ENCODE results near the gene PRSS12. TPM values are rescaled to one million over a fixed set of nuclear protein-coding genes. Genes with fewer than 3 reads are reported as not detected.

PRSS12 gene
- total RNA-seq, 1 donor from 2014 or later: 15.0 TPM

DNA sequence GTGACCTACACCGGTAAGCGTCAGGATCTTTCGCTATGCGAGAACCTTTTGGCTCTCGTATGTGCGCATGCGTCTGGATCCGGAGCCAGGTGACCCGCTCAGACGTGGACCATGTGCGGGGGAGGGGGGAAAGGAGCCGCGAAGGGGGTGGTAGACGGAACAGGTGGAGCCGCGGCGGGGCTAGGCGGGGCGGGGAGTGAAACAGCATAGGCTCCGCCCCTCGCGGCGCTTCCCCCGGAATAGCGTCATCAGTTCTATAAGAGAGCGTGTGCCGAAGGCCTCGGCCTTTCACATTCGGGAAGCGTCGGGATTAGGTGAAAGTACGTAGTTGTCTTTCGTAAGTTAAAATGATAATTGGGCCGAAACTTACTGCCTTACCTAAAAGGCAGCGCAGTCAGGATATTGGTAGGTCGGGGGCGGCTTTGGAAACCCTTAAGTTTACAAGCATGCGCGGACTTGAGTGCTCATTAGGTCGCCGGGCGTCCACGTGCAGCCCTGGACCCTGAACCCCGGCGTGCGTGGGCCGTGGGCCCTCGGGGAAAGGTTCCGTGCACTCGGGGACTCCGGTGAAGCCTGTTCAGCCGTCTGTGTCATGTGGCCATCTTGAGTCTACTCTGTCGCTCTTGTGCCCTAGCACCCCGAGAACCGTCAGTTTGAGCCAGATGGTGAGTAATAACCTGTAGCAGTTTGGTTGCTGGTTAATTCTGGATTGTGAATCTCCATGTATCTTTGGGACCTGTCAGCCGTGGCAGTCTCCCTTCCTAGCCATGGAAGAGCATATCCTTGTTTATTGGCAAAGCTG lies 74.1 kb downstream of the PRSS12 start:
- intact Hi-C loops (cut with DNase I): no loop called here
- H3K36me3 ChIP-seq: no peaks in the 10 kb centered on the region
- peak; percentile 87 to 95 for TF ChIP-seq POLR2AphosphoS5 (IDR thresholded peaks at IDR 0.05; ENCODE audit: insufficient read depth in 1 of 2, low read depth in 1 of 2)
- TF ChIP-seq, protein P1, sequence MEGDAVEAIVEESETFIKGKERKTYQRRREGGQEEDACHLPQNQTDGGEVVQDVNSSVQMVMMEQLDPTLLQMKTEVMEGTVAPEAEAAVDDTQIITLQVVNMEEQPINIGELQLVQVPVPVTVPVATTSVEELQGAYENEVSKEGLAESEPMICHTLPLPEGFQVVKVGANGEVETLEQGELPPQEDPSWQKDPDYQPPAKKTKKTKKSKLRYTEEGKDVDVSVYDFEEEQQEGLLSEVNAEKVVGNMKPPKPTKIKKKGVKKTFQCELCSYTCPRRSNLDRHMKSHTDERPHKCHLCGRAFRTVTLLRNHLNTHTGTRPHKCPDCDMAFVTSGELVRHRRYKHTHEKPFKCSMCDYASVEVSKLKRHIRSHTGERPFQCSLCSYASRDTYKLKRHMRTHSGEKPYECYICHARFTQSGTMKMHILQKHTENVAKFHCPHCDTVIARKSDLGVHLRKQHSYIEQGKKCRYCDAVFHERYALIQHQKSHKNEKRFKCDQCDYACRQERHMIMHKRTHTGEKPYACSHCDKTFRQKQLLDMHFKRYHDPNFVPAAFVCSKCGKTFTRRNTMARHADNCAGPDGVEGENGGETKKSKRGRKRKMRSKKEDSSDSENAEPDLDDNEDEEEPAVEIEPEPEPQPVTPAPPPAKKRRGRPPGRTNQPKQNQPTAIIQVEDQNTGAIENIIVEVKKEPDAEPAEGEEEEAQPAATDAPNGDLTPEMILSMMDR (IDR thresholded peaks at IDR 0.05): peak in 1 of 3 experiments; percentile 10
- TF ChIP-seq POLR2A (IDR thresholded peaks at IDR 0.05): peak in 1 of 2 donors; percentile 71
- peak overlapping the region; percentile 95 for H3K27ac ChIP-seq
- no peaks in the 10 kb centered on the region for H3K27me3 ChIP-seq
- peaks cover 27% of the 10 kb centered on the region for H3K4me1 ChIP-seq
- DNase-seq (ENCODE audit: extremely low spot score in 2 of 2): peak in 1 of 2 donors; percentile 95
- no peaks in the 10 kb centered on the region for H3K9me3 ChIP-seq
- peak overlapping the region; percentile 73 to 87 for H3K4me3 ChIP-seq

DNA sequence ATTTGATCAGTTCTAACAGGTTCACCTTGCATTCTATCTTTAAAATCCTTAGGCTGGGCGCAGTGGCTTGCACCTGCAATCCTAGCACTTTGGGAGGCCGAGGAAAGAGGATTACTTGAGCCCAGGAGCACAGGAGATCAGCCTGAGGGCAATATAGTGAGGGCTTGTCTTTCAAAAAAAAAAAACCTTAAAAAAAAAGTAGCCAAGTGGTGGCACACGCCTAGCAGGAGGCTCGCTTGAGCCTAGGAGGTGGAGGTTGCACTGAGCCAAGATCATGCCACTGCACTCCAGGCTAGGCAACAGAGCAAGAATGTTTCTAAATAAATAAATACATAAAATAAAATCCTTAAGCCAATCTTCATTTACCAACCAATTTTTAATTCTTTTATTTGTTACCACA lies 75.6 kb downstream of the PRSS12 start:
- Histone ChIP-seq H3K27ac (no peak overlapping the region), H3K27me3 (no peaks in the 10 kb centered on the region)
- no peak for DNase-seq (ENCODE audit: extremely low spot score in 2 of 2)

DNA sequence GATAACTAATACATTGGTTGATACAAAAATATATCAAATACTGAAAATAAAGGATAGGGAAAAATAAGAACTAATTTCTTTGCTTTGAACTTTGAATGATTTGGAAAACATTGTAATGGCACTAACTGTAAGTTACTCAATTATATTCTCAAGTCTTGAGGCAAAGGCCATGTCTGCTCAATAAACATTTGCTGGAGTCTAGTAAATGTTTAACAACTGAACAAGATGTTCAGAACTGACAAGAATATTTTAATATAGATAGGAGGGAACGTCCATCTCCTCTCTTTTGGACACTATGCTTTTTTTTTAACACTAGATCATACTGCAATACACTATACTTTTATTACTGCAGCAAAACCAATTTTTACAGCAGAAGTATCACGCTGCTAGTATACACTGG lies 76.2 kb downstream of the PRSS12 start:
- H3K4me3 ChIP-seq: no peak overlapping the region
- no peaks in the 10 kb centered on the region for H3K36me3 ChIP-seq
- no peak overlapping the region for H3K27ac ChIP-seq
- peaks cover 25% of the 10 kb centered on the region for H3K4me1 ChIP-seq
- intact Hi-C loops (cut with DNase I): no loop called here
- TF ChIP-seq, protein P1 (IDR thresholded peaks at IDR 0.05): no peak
- no peak for TF ChIP-seq POLR2A (IDR thresholded peaks at IDR 0.05)
- TF ChIP-seq POLR2AphosphoS5 (IDR thresholded peaks at IDR 0.05; ENCODE audit: insufficient read depth in 1 of 2, low read depth in 1 of 2): no peak
- DNase-seq (ENCODE audit: extremely low spot score in 2 of 2): no peak
- no peaks in the 10 kb centered on the region for H3K27me3 ChIP-seq
- no peaks in the 10 kb centered on the region for H3K9me3 ChIP-seq

More for the DNA sequence above, 75.6 kb downstream of the PRSS12 start:
- no peaks in the 10 kb centered on the region for H3K9me3 ChIP-seq
- peaks cover 27% of the 10 kb centered on the region for H3K4me1 ChIP-seq
- H3K36me3 ChIP-seq: no peaks in the 10 kb centered on the region
- TF ChIP-seq, protein P1 (IDR thresholded peaks at IDR 0.05): no peak
- TF ChIP-seq POLR2AphosphoS5 (IDR thresholded peaks at IDR 0.05; ENCODE audit: insufficient read depth in 1 of 2, low read depth in 1 of 2) (no peak), POLR2A (IDR thresholded peaks at IDR 0.05) (no peak)
- intact Hi-C loops (cut with DNase I): no loop called here
- no peak overlapping the region for H3K4me3 ChIP-seq

DNA sequence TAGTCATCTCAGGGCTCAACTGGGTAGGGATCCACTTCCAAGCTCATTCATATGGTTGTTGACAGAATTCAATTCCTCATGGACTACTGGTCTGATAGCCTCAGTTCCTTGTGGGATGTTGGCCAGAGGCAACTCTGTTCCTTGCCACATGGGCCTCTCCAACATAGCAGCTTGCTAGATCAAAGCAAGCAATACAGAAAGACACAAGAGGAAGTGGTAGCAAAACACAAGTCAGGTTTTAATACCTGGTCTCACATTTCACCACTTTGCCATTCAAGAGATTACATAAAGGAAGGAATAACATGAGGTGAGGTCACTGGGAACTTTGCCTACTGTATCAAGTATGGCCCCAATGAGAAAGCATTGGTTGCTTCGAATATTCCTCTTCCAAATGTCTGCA lies 79.2 kb downstream of the PRSS12 start:
- H3K4me3 ChIP-seq: no peak overlapping the region
- H3K27me3 ChIP-seq: no peaks in the 10 kb centered on the region
- intact Hi-C loops (cut with DNase I): no loop called here
- H3K9me3 ChIP-seq: no peaks in the 10 kb centered on the region
- no peaks in the 10 kb centered on the region for H3K4me1 ChIP-seq
- H3K27ac ChIP-seq: no peak overlapping the region
- H3K36me3 ChIP-seq: no peaks in the 10 kb centered on the region
- TF ChIP-seq POLR2AphosphoS5 (IDR thresholded peaks at IDR 0.05; ENCODE audit: insufficient read depth in 1 of 2, low read depth in 1 of 2): no peak
- TF ChIP-seq, protein P1 (IDR thresholded peaks at IDR 0.05): no peak
- no peak for TF ChIP-seq POLR2A (IDR thresholded peaks at IDR 0.05)
- no peak for DNase-seq (ENCODE audit: extremely low spot score in 2 of 2)

DNA sequence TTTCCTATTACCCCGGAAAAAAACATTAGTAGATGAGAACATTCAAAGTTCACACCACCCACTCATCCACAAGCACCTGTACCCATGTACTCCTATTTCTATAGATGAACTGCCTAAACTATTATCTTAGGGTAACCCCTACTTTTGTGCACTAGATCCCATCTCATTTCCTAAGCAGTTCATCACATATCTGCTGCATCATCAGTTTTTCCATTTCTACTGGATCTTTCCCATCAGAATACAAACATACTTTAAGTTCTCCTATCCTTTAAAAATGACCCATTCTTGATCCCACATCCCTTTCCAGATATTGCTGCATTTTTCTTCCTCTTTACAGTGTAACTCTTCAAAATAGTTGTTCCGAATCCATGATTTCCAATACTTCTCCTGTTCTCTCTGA lies 81.0 kb downstream of the PRSS12 start:
- DNase-seq (ENCODE audit: extremely low spot score in 2 of 2): no peak
- no peak for TF ChIP-seq POLR2AphosphoS5 (IDR thresholded peaks at IDR 0.05; ENCODE audit: insufficient read depth in 1 of 2, low read depth in 1 of 2)
- Histone ChIP-seq H3K9me3 (no peaks in the 10 kb centered on the region), H3K4me3 (no peak overlapping the region), H3K27ac (no peak overlapping the region), H3K27me3 (no peaks in the 10 kb centered on the region), H3K36me3 (no peaks in the 10 kb centered on the region), H3K4me1 (no peaks in the 10 kb centered on the region)
- intact Hi-C loops (cut with DNase I): no loop called here

Data from vagina (tissue), 2 donors.